ENCODE results near the gene MED13. TPM values are rescaled to one million over a fixed set of nuclear protein-coding genes. Genes with fewer than 3 reads are reported as not detected.

The MED13 gene
- total and polyA plus RNA-seq, 4 donors: 6.6 to 64.0 (median 26.0) TPM

DNA sequence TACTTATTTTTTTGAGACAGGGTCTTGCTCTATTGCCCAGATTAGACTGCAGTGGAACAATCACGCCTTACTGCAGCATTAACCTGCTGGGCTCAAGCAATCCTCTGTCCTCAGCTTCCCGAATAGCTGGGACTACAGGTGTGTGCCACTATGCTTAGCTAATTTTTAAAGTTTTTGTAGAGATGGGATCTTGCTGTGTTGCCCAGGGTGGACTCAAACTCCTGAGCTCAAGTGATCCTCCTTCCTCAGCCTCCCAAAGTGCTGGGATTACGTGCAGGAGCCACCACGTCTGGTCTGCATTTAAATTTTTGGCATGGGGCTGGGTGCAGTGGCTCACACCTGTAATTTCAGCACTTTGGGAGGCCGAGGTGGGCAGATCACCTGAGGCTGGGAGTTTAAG is 96.3 kb downstream of the MED13 start:
- Histone ChIP-seq H3K36me3 (ENCODE audit: control insufficient read depth in 4 of 4, insufficient read depth in 3 of 4, low read depth in 1 of 4, low read length in 3 of 4) (peaks cover 15 to 68% (median 47%) of the 10 kb centered on the region in 4 donors), H3K27ac (ENCODE audit: low read depth in 1 of 2, low read length in 2 of 2) (no peak overlapping the region), H3K4me3 (ENCODE audit: low read depth in 1 of 3, low read length in 3 of 3) (no peak overlapping the region), H3K27me3 (ENCODE audit: control insufficient read depth in 4 of 4, insufficient read depth in 4 of 4, low read length in 3 of 4) (no peaks in the 10 kb centered on the region), H3K4me1 (ENCODE audit: control insufficient read depth in 4 of 4, insufficient read depth in 4 of 4, low read length in 3 of 4) (no peaks in the 10 kb centered on the region), H3K9ac (ENCODE audit: low read depth in 1 of 2, low read length in 2 of 2) (no peak overlapping the region), H3K9me3 (ENCODE audit: control insufficient read depth in 4 of 4, low read length in 3 of 4) (no peaks in the 10 kb centered on the region)
- TF ChIP-seq, protein P1, sequence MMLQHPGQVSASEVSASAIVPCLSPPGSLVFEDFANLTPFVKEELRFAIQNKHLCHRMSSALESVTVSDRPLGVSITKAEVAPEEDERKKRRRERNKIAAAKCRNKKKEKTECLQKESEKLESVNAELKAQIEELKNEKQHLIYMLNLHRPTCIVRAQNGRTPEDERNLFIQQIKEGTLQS (IDR thresholded peaks at IDR 0.05): no peak
- no peak for DNase-seq (ENCODE audit: low spot score)
- 97% methylated on average over 5 of the region's 5 CpGs for WGBS

DNA sequence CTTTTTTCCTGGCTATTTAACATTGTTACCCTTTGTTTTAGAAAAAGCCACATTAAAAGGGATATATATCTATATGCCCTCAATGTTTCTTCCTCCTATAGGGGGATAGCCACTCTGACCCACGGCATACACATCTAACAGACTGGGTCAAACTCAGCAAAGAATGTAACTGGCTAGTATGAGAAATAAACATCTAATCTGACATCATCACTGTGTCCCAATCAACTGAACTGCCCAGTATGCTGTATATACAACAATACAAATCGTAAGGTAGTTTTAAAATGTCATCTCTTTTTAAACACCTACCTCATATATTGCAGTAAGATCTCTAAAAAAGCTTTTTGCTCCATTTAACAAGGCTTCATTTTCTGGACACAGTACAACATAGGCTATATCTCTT is 97.3 kb downstream of the MED13 start:
- 94% methylated on average over 2 of the region's 2 CpGs for WGBS

More for the DNA sequence above, 97.3 kb downstream of the MED13 start:
- H3K4me1 ChIP-seq (ENCODE audit: control insufficient read depth in 4 of 4, insufficient read depth in 4 of 4, low read length in 3 of 4): no peaks in the 10 kb centered on the region
- H3K9me3 ChIP-seq (ENCODE audit: control insufficient read depth in 4 of 4, low read length in 3 of 4): no peaks in the 10 kb centered on the region
- no peak overlapping the region for H3K4me3 ChIP-seq (ENCODE audit: low read depth in 1 of 3, low read length in 3 of 3)
- H3K36me3 ChIP-seq (ENCODE audit: control insufficient read depth in 4 of 4, insufficient read depth in 3 of 4, low read depth in 1 of 4, low read length in 3 of 4): peaks cover 15 to 73% (median 51%) of the 10 kb centered on the region in 4 donors
- no peak overlapping the region for H3K9ac ChIP-seq (ENCODE audit: low read depth in 1 of 2, low read length in 2 of 2)
- TF ChIP-seq, protein P2, sequence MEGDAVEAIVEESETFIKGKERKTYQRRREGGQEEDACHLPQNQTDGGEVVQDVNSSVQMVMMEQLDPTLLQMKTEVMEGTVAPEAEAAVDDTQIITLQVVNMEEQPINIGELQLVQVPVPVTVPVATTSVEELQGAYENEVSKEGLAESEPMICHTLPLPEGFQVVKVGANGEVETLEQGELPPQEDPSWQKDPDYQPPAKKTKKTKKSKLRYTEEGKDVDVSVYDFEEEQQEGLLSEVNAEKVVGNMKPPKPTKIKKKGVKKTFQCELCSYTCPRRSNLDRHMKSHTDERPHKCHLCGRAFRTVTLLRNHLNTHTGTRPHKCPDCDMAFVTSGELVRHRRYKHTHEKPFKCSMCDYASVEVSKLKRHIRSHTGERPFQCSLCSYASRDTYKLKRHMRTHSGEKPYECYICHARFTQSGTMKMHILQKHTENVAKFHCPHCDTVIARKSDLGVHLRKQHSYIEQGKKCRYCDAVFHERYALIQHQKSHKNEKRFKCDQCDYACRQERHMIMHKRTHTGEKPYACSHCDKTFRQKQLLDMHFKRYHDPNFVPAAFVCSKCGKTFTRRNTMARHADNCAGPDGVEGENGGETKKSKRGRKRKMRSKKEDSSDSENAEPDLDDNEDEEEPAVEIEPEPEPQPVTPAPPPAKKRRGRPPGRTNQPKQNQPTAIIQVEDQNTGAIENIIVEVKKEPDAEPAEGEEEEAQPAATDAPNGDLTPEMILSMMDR (IDR thresholded peaks at IDR 0.05; ENCODE audit: low read depth, low read length, missing input control): no peak
- TF ChIP-seq, protein P3, sequence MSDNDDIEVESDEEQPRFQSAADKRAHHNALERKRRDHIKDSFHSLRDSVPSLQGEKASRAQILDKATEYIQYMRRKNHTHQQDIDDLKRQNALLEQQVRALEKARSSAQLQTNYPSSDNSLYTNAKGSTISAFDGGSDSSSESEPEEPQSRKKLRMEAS (IDR thresholded peaks at IDR 0.05): no peak
- no peak for TF ChIP-seq RXRA (IDR thresholded peaks at IDR 0.05)
- TF ChIP-seq JUND (IDR thresholded peaks at IDR 0.05): no peak
- TF ChIP-seq FOXA2 (IDR thresholded peaks at IDR 0.05): no peak
- TF ChIP-seq TAF1 (conservative IDR thresholded peaks at IDR 0.05): no peak
- TF ChIP-seq EGR1 (IDR thresholded peaks at IDR 0.05; ENCODE audit: low read depth in 2 of 2): no peak
- no peak for TF ChIP-seq HNF4G (IDR thresholded peaks at IDR 0.05)
- TF ChIP-seq YY1 (IDR thresholded peaks at IDR 0.05): no peak
- TF ChIP-seq, protein P4, sequence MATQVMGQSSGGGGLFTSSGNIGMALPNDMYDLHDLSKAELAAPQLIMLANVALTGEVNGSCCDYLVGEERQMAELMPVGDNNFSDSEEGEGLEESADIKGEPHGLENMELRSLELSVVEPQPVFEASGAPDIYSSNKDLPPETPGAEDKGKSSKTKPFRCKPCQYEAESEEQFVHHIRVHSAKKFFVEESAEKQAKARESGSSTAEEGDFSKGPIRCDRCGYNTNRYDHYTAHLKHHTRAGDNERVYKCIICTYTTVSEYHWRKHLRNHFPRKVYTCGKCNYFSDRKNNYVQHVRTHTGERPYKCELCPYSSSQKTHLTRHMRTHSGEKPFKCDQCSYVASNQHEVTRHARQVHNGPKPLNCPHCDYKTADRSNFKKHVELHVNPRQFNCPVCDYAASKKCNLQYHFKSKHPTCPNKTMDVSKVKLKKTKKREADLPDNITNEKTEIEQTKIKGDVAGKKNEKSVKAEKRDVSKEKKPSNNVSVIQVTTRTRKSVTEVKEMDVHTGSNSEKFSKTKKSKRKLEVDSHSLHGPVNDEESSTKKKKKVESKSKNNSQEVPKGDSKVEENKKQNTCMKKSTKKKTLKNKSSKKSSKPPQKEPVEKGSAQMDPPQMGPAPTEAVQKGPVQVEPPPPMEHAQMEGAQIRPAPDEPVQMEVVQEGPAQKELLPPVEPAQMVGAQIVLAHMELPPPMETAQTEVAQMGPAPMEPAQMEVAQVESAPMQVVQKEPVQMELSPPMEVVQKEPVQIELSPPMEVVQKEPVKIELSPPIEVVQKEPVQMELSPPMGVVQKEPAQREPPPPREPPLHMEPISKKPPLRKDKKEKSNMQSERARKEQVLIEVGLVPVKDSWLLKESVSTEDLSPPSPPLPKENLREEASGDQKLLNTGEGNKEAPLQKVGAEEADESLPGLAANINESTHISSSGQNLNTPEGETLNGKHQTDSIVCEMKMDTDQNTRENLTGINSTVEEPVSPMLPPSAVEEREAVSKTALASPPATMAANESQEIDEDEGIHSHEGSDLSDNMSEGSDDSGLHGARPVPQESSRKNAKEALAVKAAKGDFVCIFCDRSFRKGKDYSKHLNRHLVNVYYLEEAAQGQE (IDR thresholded peaks at IDR 0.05): no peak
- no peak for TF ChIP-seq NR2F2 (IDR thresholded peaks at IDR 0.05)
- TF ChIP-seq RAD21 (IDR thresholded peaks at IDR 0.05): no peak
- TF ChIP-seq SP1 (IDR thresholded peaks at IDR 0.05): no peak
- no peak for TF ChIP-seq HNF4A (conservative IDR thresholded peaks at IDR 0.05)
- TF ChIP-seq, protein P5, sequence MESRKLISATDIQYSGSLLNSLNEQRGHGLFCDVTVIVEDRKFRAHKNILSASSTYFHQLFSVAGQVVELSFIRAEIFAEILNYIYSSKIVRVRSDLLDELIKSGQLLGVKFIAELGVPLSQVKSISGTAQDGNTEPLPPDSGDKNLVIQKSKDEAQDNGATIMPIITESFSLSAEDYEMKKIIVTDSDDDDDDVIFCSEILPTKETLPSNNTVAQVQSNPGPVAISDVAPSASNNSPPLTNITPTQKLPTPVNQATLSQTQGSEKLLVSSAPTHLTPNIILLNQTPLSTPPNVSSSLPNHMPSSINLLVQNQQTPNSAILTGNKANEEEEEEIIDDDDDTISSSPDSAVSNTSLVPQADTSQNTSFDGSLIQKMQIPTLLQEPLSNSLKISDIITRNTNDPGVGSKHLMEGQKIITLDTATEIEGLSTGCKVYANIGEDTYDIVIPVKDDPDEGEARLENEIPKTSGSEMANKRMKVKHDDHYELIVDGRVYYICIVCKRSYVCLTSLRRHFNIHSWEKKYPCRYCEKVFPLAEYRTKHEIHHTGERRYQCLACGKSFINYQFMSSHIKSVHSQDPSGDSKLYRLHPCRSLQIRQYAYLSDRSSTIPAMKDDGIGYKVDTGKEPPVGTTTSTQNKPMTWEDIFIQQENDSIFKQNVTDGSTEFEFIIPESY (IDR thresholded peaks at IDR 0.05): no peak
- TF ChIP-seq GABPA (IDR thresholded peaks at IDR 0.05 in 1 of 2, conservative IDR thresholded peaks at IDR 0.05 in 1 of 2): no peak
- TF ChIP-seq, protein P1 (IDR thresholded peaks at IDR 0.05): no peak
- TF ChIP-seq FOXA1 (IDR thresholded peaks at IDR 0.05): no peak
- DNase-seq (ENCODE audit: low spot score): no peak
- no peak overlapping the region for H3K27ac ChIP-seq (ENCODE audit: low read depth in 1 of 2, low read length in 2 of 2)
- H3K27me3 ChIP-seq (ENCODE audit: control insufficient read depth in 4 of 4, insufficient read depth in 4 of 4, low read length in 3 of 4): no peaks in the 10 kb centered on the region

Data from liver (tissue), 9 donors.